GM18511 (cell line): ENCODE results near the gene CSNK1D.

Experiments used
- ATAC-seq: cut with Tn5 transposase; IDR thresholded peaks from one replicate; pipeline ENCODE4 v1.9.1; 2021; ENCODE audit warnings: mild to moderate bottlenecking, moderate library complexity; ENCODE audit not compliant: unreplicated experiment

The CSNK1D gene

GRCh38 chr17:82296511-82297279 is 23.2 kb upstream of the CSNK1D start:
- no peak for ATAC-seq

- no peak for ATAC-seq
Measured at GRCh38 chr17:82295472-82295814, 21.9 kb upstream of the CSNK1D start.

- ATAC-seq: no peak
Measured at GRCh38 chr17:82294064-82294773, 20.7 kb upstream of the CSNK1D start.

GRCh38 chr17:82292251-82293154 is 19.0 kb upstream of the CSNK1D start:
- peak; percentile 96 for ATAC-seq

- no peak for ATAC-seq
Measured at GRCh38 chr17:82291582-82292250, 18.2 kb upstream of the CSNK1D start.

GRCh38 chr17:82287868-82288801 is 14.6 kb upstream of the CSNK1D start:
- ATAC-seq: no peak

- ATAC-seq: no peak
Measured at GRCh38 chr17:82287013-82287867, 13.7 kb upstream of the CSNK1D start.

GRCh38 chr17:82285141-82285540 is 11.6 kb upstream of the CSNK1D start:
- ATAC-seq: no peak

GRCh38 chr17:82283208-82283749 is 9.8 kb upstream of the CSNK1D start:
- no peak for ATAC-seq

- no peak for ATAC-seq
Measured at GRCh38 chr17:82282239-82283207, 9.0 kb upstream of the CSNK1D start.

- no peak for ATAC-seq
Measured at GRCh38 chr17:82281502-82282238, 8.2 kb upstream of the CSNK1D start.

- no peak for ATAC-seq
Measured at GRCh38 chr17:82281076-82281475, 7.6 kb upstream of the CSNK1D start.

- no peak for ATAC-seq
Measured at GRCh38 chr17:82280537-82280936, 7.0 kb upstream of the CSNK1D start.

- no peak for ATAC-seq
Measured at GRCh38 chr17:82278786-82279391, 5.4 kb upstream of the CSNK1D start.

- no peak for ATAC-seq
Measured at GRCh38 chr17:82278308-82278707, 4.8 kb upstream of the CSNK1D start.

- no peak for ATAC-seq
Measured at GRCh38 chr17:82277851-82278250, 4.4 kb upstream of the CSNK1D start.
